HG02798 (cell line): ENCODE data around the gene RPRD2.
A peak's percentile ranks its signal among the peaks of the same experiment; 100 is the strongest.

Experiments used
- ATAC-seq: cut with Tn5 transposase; IDR thresholded peaks from one replicate; pipeline ENCODE4 v1.9.1; 2021; ENCODE audit warnings: mild to moderate bottlenecking; ENCODE audit not compliant: unreplicated experiment, poor library complexity

Gene RPRD2

GRCh38 chr1:150464422-150464826 lies 100.5 kb downstream of the RPRD2 start:
- no peak for ATAC-seq

- no peak for ATAC-seq
Measured at GRCh38 chr1:150466964-150467363, 103.0 kb downstream of the RPRD2 start.

- ATAC-seq, result no peak
Measured at GRCh38 chr1:150469291-150469690, 105.3 kb downstream of the RPRD2 start.

GRCh38 chr1:150472601-150473200 lies 108.8 kb downstream of the RPRD2 start:
- no peak for ATAC-seq

- ATAC-seq, result no peak
Measured at GRCh38 chr1:150473659-150474058, 109.7 kb downstream of the RPRD2 start.

GRCh38 chr1:150474869-150475268 lies 110.9 kb downstream of the RPRD2 start:
- no peak for ATAC-seq

GRCh38 chr1:150476754-150477153 lies 112.8 kb downstream of the RPRD2 start:
- no peak for ATAC-seq

- no peak for ATAC-seq
Measured at GRCh38 chr1:150477320-150477719, 113.4 kb downstream of the RPRD2 start.

GRCh38 chr1:150477733-150478132 lies 113.8 kb downstream of the RPRD2 start:
- ATAC-seq, result no peak

- no peak for ATAC-seq
Measured at GRCh38 chr1:150479370-150479769, 115.4 kb downstream of the RPRD2 start.

- no peak for ATAC-seq
Measured at GRCh38 chr1:150479927-150480352, 116.0 kb downstream of the RPRD2 start.

- ATAC-seq, result no peak
Measured at GRCh38 chr1:150484431-150484830, 120.5 kb downstream of the RPRD2 start.

GRCh38 chr1:150484861-150485260 lies 120.9 kb downstream of the RPRD2 start:
- ATAC-seq, result no peak

- ATAC-seq, result peak; percentile 100
Measured at GRCh38 chr1:150486966-150487762, 123.2 kb downstream of the RPRD2 start, which contains the start of gene TARS2. TARS2 (plus strand) TSS chr1:150487419; CDS start chr1:150487451, 32 bp downstream.

GRCh38 chr1:150487763-150488115 lies 123.8 kb downstream of the RPRD2 start:
- ATAC-seq, result no peak

- no peak for ATAC-seq
Measured at GRCh38 chr1:150493175-150493574, 129.2 kb downstream of the RPRD2 start.

GRCh38 chr1:150498342-150498741 lies 134.4 kb downstream of the RPRD2 start:
- ATAC-seq, result no peak

- ATAC-seq, result no peak
Measured at GRCh38 chr1:150505431-150505830, 141.5 kb downstream of the RPRD2 start.

GRCh38 chr1:150507912-150508864 lies 144.2 kb downstream of the RPRD2 start, which contains the start of gene ECM1:
ECM1 (plus strand) TSS chr1:150508109; CDS start chr1:150508210, 101 bp downstream.
- ATAC-seq, result no peak

- ATAC-seq, result no peak
Measured at GRCh38 chr1:150508982-150509381, 145.0 kb downstream of the RPRD2 start.

GRCh38 chr1:150511551-150511950 lies 147.6 kb downstream of the RPRD2 start:
- no peak for ATAC-seq
